ENCODE data around the gene GNAO1.

DNA sequence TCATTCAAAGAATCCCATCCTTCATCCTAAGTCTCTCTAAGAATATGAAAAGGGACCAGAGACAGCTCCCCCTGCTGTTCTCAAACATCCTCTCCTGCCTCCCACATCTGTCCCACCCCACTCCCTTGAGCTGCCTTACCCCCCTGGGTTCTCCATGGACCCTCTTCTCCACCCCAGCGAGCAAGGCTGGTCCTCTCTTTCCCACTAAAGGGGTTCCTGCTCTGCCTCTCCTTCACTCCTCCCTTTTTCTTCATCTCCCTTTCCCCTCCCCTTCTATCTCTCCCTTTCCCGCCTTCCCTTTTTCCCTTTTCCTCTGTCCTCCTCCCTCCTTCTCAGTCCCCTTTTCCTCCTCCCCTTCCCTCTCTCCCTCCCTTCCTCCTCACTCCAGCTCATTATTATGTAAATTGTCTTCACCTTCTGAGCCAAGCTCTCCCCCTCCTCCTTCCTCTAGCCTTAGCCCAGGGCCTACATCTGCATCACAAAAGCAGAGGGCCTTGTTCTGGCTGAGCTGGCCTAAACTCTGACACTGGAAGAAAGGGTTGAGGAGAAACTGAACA, 90.0 kb downstream of the GNAO1 start:
- TF ChIP-seq, protein P1, sequence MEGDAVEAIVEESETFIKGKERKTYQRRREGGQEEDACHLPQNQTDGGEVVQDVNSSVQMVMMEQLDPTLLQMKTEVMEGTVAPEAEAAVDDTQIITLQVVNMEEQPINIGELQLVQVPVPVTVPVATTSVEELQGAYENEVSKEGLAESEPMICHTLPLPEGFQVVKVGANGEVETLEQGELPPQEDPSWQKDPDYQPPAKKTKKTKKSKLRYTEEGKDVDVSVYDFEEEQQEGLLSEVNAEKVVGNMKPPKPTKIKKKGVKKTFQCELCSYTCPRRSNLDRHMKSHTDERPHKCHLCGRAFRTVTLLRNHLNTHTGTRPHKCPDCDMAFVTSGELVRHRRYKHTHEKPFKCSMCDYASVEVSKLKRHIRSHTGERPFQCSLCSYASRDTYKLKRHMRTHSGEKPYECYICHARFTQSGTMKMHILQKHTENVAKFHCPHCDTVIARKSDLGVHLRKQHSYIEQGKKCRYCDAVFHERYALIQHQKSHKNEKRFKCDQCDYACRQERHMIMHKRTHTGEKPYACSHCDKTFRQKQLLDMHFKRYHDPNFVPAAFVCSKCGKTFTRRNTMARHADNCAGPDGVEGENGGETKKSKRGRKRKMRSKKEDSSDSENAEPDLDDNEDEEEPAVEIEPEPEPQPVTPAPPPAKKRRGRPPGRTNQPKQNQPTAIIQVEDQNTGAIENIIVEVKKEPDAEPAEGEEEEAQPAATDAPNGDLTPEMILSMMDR (IDR thresholded peaks at IDR 0.05) = peak in 1 of 6 experiments; percentile 18
- TF ChIP-seq POLR2A (IDR thresholded peaks at IDR 0.05) = no peak
